GM10248 (cell line): ENCODE results near the gene SDHA.
"Not testable (repeated sequence)": the region's sequence is repeated elsewhere in the genome, so short reads cannot be mapped to it uniquely, and the experiment has no call there.

Experiments used
- CTCF ChIA-PET: fragments of 300-600 bp; sonication (Branson Sonifier 250); formaldehyde crosslinking; extraction: SDS; loops from one replicate; lab custom pipeline; 2021; ENCODE audit warnings: antibody characterized with exemption; lab: Yijun Ruan, JAX
- POLR2A ChIA-PET: fragments of 350-650 bp; sonication (Branson Sonifier 250); formaldehyde crosslinking; extraction: SDS; loops from one replicate; lab custom pipeline; 2020; ENCODE audit warnings: antibody characterized with exemption; lab: Yijun Ruan, JAX
- DNase-seq: peaks from one replicate; pipeline ENCODE4 v3.0.0; 2012; ENCODE audit errors: extremely low spot score
- CTCF ChIP-seq: IDR thresholded peaks from 2 replicates; pipeline ENCODE4 v1.5.1; 2012; ENCODE audit warnings: mild to moderate bottlenecking, low read depth; ENCODE audit errors: extremely low read depth, missing control alignments, control extremely low read depth

The SDHA gene

DNA sequence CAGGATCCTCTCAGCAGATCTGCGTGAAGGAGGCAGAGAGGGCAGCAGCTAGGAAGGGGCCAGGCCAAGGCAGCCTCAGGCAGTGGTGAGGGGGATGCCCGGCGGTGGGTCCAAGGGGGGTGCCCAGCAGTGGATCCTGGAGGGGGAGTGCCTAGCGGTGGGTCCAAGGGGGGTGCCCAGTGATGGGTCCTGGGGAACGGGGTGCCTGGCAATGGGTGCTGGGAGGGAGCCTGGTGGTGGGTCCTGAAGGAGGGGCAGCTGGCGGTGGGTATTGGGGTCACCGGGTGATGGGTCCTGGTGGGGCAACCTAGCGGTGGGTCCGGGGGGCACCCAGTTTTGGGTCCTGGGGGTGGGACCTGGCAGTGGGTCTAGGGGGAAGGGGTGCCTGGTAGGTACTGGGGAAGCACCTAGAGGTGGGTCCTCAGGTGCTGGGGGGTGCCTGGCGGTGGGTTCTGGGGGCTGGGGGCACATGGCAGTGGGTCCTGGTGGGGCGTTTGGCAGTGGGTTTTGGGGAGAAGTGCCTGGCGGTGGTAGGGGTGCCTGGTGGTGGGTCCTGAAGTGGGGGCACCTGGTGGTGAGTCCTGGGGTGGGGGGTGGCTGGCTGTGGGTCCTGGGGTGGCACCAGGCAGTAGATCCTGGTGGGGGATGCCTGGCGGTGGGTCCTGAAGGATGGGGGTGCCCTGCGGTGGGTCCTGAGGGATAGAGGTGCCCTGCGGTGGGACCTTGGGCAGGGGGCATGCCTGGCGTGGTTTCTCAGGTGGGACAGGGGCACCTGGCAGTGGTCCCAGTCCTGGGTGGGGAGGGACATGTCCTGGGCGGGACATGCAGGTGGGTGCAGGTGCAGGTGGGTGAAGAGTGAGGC lies 24.9 kb upstream of the SDHA start:
- ChIA-PET POLR2A (no interaction called here), CTCF (interaction anchor here (0.9 kb wide), 1 partner anchor 26 kb away, joined by 3 read pairs; no protein-coding TSS in a partner anchor)
- no peak for DNase-seq
- no peak for TF ChIP-seq CTCF

- TF ChIP-seq CTCF: no peak
- ChIA-PET CTCF (interaction anchor here (1.4 kb wide), 1 partner anchor 24 kb away, joined by 4 read pairs; the partner anchor contains the start of genes CCDC127 and SDHA), POLR2A (no interaction called here)
- DNase-seq: no peak
Measured at GRCh38 chr5:194102-194501, 24.0 kb upstream of the SDHA start.

DNA sequence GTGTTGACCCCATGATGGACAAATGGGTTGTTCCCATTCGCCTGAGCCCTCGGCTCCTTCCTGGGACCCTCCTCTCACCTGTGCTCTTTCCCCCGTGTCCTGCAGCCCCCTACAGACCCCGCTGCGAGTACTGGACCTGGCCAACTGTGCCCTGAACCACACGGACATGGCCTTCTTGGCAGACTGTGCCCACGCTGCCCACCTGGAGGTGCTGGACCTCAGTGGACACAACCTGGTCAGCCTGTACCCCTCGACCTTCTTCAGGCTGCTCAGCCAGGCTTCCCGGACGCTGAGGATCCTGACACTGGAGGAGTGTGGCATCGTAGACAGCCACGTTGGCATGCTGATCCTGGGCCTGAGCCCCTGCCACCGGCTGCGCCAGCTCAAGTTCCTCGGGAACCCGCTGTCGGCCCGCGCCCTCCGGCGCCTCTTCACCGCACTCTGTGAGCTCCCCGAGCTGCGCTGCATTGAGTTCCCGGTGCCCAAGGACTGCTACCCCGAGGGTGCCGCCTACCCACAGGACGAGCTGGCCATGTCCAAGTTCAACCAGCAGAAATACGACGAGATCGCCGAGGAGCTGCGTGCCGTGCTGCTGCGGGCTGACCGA lies 23.4 kb upstream of the SDHA start:
- CTCF ChIA-PET: interaction anchor here (1.4 kb wide), 1 partner anchor 23 kb away, joined by 4 read pairs; the partner anchor contains the start of genes CCDC127 and SDHA
- DNase-seq: no peak
- POLR2A ChIA-PET: no interaction called here
- no peak for TF ChIP-seq CTCF

GRCh38 chr5:195401-196160 lies 22.5 kb upstream of the SDHA start:
- no peak for DNase-seq
- CTCF ChIA-PET: interaction anchor here (1.4 kb wide), 1 partner anchor 22 kb away, joined by 4 read pairs; the partner anchor contains the start of genes CCDC127 and SDHA
- POLR2A ChIA-PET: no interaction called here
- TF ChIP-seq CTCF: no peak

DNA sequence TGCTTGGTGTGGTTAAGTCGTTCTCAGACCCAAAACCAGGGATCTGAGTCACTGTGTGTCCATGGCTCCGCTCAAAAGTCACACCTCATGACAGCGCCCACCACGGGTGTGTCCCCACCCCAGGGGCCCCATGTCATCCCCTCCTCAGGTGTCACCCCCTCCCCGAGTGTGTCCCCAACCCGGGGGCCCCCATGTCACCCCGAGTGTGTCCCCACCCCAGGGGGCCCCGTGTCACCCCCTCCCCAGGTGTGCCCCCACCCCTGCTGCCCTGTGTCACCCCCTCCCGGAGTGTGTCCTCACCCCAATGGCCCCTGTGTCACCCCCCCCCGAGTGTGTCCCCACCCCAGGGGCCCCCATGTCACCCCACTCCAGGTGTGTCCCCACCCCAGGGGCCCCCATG lies 21.8 kb upstream of the SDHA start:
- no peak for DNase-seq
- ChIA-PET POLR2A (no interaction called here), CTCF (no interaction called here)
- TF ChIP-seq CTCF: no peak

- DNase-seq, POLR2A ChIA-PET, CTCF ChIA-PET: not testable (repeated sequence)
Measured at GRCh38 chr5:197031-197430, 21.1 kb upstream of the SDHA start.
